ENCODE data around the gene OR5K1.

The OR5K1 gene

GRCh38 chr3:98513736-98514135, 50.7 kb downstream of the OR5K1 start:
- Histone ChIP-seq H3K27ac (ENCODE audit: low read depth, low read length, poor library complexity, severe bottlenecking) (no peak overlapping the region), H3F3A (ENCODE audit: insufficient read depth, low read length) (no peaks in the 10 kb centered on the region), H3K9ac (ENCODE audit: low read length) (no peak overlapping the region), H3K4me3 (ENCODE audit: low read depth, low read length, poor library complexity, severe bottlenecking) (no peak overlapping the region), H3K9me2 (ENCODE audit: low read depth, low read length) (no peaks in the 10 kb centered on the region), H3K4me1 (ENCODE audit: insufficient read depth, low read length, severe bottlenecking) (no peaks in the 10 kb centered on the region), H3K9me3 (ENCODE audit: low read length) (no peaks in the 10 kb centered on the region), H3K36me3 (ENCODE audit: insufficient read depth, low read length) (peaks cover 29% of the 10 kb centered on the region), H3K4me2 (ENCODE audit: low read length) (no peak overlapping the region), H4K20me1 (ENCODE audit: insufficient read depth, low read length) (no peaks in the 10 kb centered on the region), H3K27me3 (ENCODE audit: insufficient read depth, low read length) (no peaks in the 10 kb centered on the region), H2AFZ (ENCODE audit: low read length) (no peak overlapping the region), H3K79me2 (ENCODE audit: insufficient read depth, low read length) (no peaks in the 10 kb centered on the region)
- TF ChIP-seq EZH2 (IDR thresholded peaks at IDR 0.05; ENCODE audit: borderline replicate concordance, low read length) (no peak), CTCF (IDR thresholded peaks at IDR 0.05; ENCODE audit: low read length) (no peak)

GRCh38 chr3:98514948-98515347, 51.9 kb downstream of the OR5K1 start:
- H3F3A ChIP-seq (ENCODE audit: insufficient read depth, low read length), result no peaks in the 10 kb centered on the region
- H3K27me3 ChIP-seq (ENCODE audit: insufficient read depth, low read length), result no peaks in the 10 kb centered on the region
- H3K4me2 ChIP-seq (ENCODE audit: low read length), result no peak overlapping the region
- H3K9me3 ChIP-seq (ENCODE audit: low read length), result no peaks in the 10 kb centered on the region
- H3K9me2 ChIP-seq (ENCODE audit: low read depth, low read length), result no peaks in the 10 kb centered on the region
- no peaks in the 10 kb centered on the region for H4K20me1 ChIP-seq (ENCODE audit: insufficient read depth, low read length)
- no peak overlapping the region for H3K9ac ChIP-seq (ENCODE audit: low read length)
- peaks cover 41% of the 10 kb centered on the region for H3K36me3 ChIP-seq (ENCODE audit: insufficient read depth, low read length)
- no peak for TF ChIP-seq EZH2 (IDR thresholded peaks at IDR 0.05; ENCODE audit: borderline replicate concordance, low read length)
- no peaks in the 10 kb centered on the region for H3K4me1 ChIP-seq (ENCODE audit: insufficient read depth, low read length, severe bottlenecking)
- H3K27ac ChIP-seq (ENCODE audit: low read depth, low read length, poor library complexity, severe bottlenecking), result no peak overlapping the region
- H2AFZ ChIP-seq (ENCODE audit: low read length), result no peak overlapping the region
- no peak overlapping the region for H3K4me3 ChIP-seq (ENCODE audit: low read depth, low read length, poor library complexity, severe bottlenecking)
- H3K79me2 ChIP-seq (ENCODE audit: insufficient read depth, low read length), result no peaks in the 10 kb centered on the region

- H2AFZ ChIP-seq (ENCODE audit: low read length), result no peak overlapping the region
- peaks cover 55% of the 10 kb centered on the region for H3K36me3 ChIP-seq (ENCODE audit: insufficient read depth, low read length)
- H3K27me3 ChIP-seq (ENCODE audit: insufficient read depth, low read length), result no peaks in the 10 kb centered on the region
- H3K4me1 ChIP-seq (ENCODE audit: insufficient read depth, low read length, severe bottlenecking), result peaks cover 15% of the 10 kb centered on the region
- H3K9me3 ChIP-seq (ENCODE audit: low read length), result no peaks in the 10 kb centered on the region
- H3K9me2 ChIP-seq (ENCODE audit: low read depth, low read length), result no peaks in the 10 kb centered on the region
- no peak overlapping the region for H3K27ac ChIP-seq (ENCODE audit: low read depth, low read length, poor library complexity, severe bottlenecking)
- H3F3A ChIP-seq (ENCODE audit: insufficient read depth, low read length), result no peaks in the 10 kb centered on the region
- no peak overlapping the region for H3K9ac ChIP-seq (ENCODE audit: low read length)
- no peak overlapping the region for H3K4me3 ChIP-seq (ENCODE audit: low read depth, low read length, poor library complexity, severe bottlenecking)
- TF ChIP-seq EZH2 (IDR thresholded peaks at IDR 0.05; ENCODE audit: borderline replicate concordance, low read length), result no peak
- no peak for TF ChIP-seq CTCF (IDR thresholded peaks at IDR 0.05; ENCODE audit: low read length)
- no peak overlapping the region for H3K4me2 ChIP-seq (ENCODE audit: low read length)
- peaks cover 20% of the 10 kb centered on the region for H3K79me2 ChIP-seq (ENCODE audit: insufficient read depth, low read length)
- H4K20me1 ChIP-seq (ENCODE audit: insufficient read depth, low read length), result no peaks in the 10 kb centered on the region
These were observed 55.8 kb downstream of the OR5K1 start for GRCh38 chr3:98518816-98519215.

GRCh38 chr3:98519351-98519750, 56.4 kb downstream of the OR5K1 start:
- H3K4me2 ChIP-seq (ENCODE audit: low read length), result no peak overlapping the region

More at GRCh38 chr3:98519351-98519750, 56.4 kb downstream of the OR5K1 start:
- Histone ChIP-seq H3K4me1 (ENCODE audit: insufficient read depth, low read length, severe bottlenecking) (peaks cover 15% of the 10 kb centered on the region), H3F3A (ENCODE audit: insufficient read depth, low read length) (no peaks in the 10 kb centered on the region), H3K27me3 (ENCODE audit: insufficient read depth, low read length) (no peaks in the 10 kb centered on the region), H4K20me1 (ENCODE audit: insufficient read depth, low read length) (no peaks in the 10 kb centered on the region), H2AFZ (ENCODE audit: low read length) (no peak overlapping the region), H3K9ac (ENCODE audit: low read length) (no peak overlapping the region), H3K27ac (ENCODE audit: low read depth, low read length, poor library complexity, severe bottlenecking) (no peak overlapping the region), H3K79me2 (ENCODE audit: insufficient read depth, low read length) (peaks cover 20% of the 10 kb centered on the region), H3K36me3 (ENCODE audit: insufficient read depth, low read length) (peaks cover 55% of the 10 kb centered on the region), H3K9me2 (ENCODE audit: low read depth, low read length) (no peaks in the 10 kb centered on the region), H3K4me3 (ENCODE audit: low read depth, low read length, poor library complexity, severe bottlenecking) (no peak overlapping the region), H3K9me3 (ENCODE audit: low read length) (no peaks in the 10 kb centered on the region)
- TF ChIP-seq CTCF (IDR thresholded peaks at IDR 0.05; ENCODE audit: low read length) (no peak), EZH2 (IDR thresholded peaks at IDR 0.05; ENCODE audit: borderline replicate concordance, low read length) (no peak)

All from OCI-LY1 (cell line).